ENCODE results near the gene ZNF267. TPM values are rescaled to one million over a fixed set of nuclear protein-coding genes. Genes with fewer than 3 reads are reported as not detected.
"Not testable (repeated sequence)": the region's sequence is repeated elsewhere in the genome, so short reads cannot be mapped to it uniquely, and the experiment has no call there.

Gene ZNF267
- total and polyA plus RNA-seq, 2 experiments from 2014 or later = 8.7 to 16.7 TPM

- Histone ChIP-seq H3K36me3 (no peaks in the 10 kb centered on the region), H3K9me3 (ENCODE audit: low read depth) (no peaks in the 10 kb centered on the region), H3K4me1 (ENCODE audit: low read depth) (peaks cover 18% of the 10 kb centered on the region), H3K27me3 (no peaks in the 10 kb centered on the region), H3K4me3 (no peak overlapping the region), H3K27ac (peak overlapping the region; percentile 84)
- peak in 1 of 2 donors; percentile 87 for DNase-seq (ENCODE audit: low read depth in 1 of 2, low spot score in 1 of 2)
- TF ChIP-seq CTCF (IDR thresholded peaks at IDR 0.05; ENCODE audit: low read depth, low read length) = no peak
Observed at GRCh38 chr16:31880322-31880979, 6.8 kb downstream of the ZNF267 start.

DNA sequence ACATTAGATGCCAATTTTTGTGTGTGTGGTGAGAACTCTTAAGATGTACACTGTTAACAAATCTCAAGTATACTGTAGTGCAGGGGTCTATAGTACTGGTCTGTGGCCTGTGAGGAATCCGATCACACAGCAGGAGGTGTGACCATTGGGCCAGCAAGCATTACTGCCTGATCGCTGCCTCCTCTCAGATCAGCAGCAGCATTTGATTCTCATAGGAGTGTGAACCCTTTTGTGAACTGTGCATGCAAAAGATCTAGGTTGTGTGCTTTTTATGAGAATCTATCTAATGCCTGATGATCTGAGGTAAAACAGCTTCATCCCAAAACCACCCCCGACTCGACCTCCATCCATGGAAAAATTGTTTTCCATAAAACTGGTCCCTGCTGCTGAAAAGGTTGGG is 12.6 kb downstream of the ZNF267 start:
- no peaks in the 10 kb centered on the region for H3K9me3 ChIP-seq (ENCODE audit: low read depth)
- H3K27ac ChIP-seq = no peak overlapping the region
- no peak for DNase-seq (ENCODE audit: low read depth in 1 of 2, low spot score in 1 of 2)
- no peak for TF ChIP-seq CTCF (IDR thresholded peaks at IDR 0.05; ENCODE audit: low read depth, low read length)
- no peaks in the 10 kb centered on the region for H3K27me3 ChIP-seq
- peaks cover 16% of the 10 kb centered on the region for H3K36me3 ChIP-seq
- H3K4me3 ChIP-seq = no peak overlapping the region
- peaks cover 4% of the 10 kb centered on the region for H3K4me1 ChIP-seq (ENCODE audit: low read depth)

- Histone ChIP-seq H3K27ac (no peak overlapping the region), H3K9me3 (ENCODE audit: low read depth) (no peaks in the 10 kb centered on the region), H3K36me3 (peaks cover 29% of the 10 kb centered on the region), H3K4me3 (no peak overlapping the region), H3K27me3 (no peaks in the 10 kb centered on the region), H3K4me1 (ENCODE audit: low read depth) (no peaks in the 10 kb centered on the region)
- no peak for TF ChIP-seq CTCF (IDR thresholded peaks at IDR 0.05; ENCODE audit: low read depth, low read length)
- DNase-seq (ENCODE audit: low read depth in 1 of 2, low spot score in 1 of 2) = no peak
Observed at GRCh38 chr16:31888735-31889134, 15.1 kb downstream of the ZNF267 start.

DNA sequence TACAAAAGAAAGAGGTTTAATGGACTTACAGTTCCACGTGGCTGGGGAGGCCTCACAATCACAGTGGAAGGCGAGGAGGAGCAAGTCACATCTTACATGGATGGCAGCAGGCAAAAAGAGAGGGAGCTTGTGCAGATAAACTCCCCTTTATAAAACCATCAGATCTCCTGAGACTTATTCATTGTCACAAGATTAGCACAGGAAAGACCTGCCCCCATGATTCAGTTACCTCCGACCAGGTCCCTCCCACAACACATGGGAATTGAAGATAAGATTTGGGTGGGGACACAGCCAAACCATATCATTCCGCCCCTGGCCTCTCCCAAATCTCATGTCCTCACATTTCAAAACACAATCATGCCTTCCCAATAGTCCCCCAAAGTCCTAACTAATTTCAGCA is 18.5 kb downstream of the ZNF267 start:
- H3K36me3 ChIP-seq = peaks cover 39% of the 10 kb centered on the region
- not testable (repeated sequence) for DNase-seq (ENCODE audit: low read depth in 1 of 2, low spot score in 1 of 2); H3K27me3 ChIP-seq; H3K4me1 ChIP-seq (ENCODE audit: low read depth); H3K27ac ChIP-seq; H3K4me3 ChIP-seq; H3K9me3 ChIP-seq (ENCODE audit: low read depth)

GRCh38 chr16:31893824-31894223 is 20.2 kb downstream of the ZNF267 start:
- Histone ChIP-seq H3K4me1 (ENCODE audit: low read depth) (no peaks in the 10 kb centered on the region), H3K36me3 (peaks cover 31% of the 10 kb centered on the region), H3K27ac (no peak overlapping the region), H3K9me3 (ENCODE audit: low read depth) (no peaks in the 10 kb centered on the region), H3K4me3 (no peak overlapping the region), H3K27me3 (no peaks in the 10 kb centered on the region)
- TF ChIP-seq CTCF (IDR thresholded peaks at IDR 0.05; ENCODE audit: low read depth, low read length) = no peak
- no peak for DNase-seq (ENCODE audit: low read depth in 1 of 2, low spot score in 1 of 2)

DNA sequence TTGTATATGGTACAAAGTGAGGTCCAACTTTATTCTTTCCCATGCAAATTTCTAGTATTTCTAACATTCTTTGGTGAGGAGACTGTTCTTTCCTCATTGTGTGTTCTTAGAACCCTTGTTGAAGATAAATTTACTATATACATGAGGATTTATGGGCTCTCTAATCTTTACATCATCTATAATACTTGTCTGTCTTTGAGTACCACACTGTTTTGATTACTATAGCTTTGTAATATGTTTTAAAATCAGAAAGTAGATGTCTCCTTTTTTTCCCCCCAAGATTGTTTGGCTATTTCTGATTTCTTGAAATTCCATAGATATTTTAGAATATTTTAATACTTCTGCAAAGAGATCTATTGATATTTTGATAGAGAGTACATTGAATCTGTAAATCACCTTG is 23.7 kb downstream of the ZNF267 start:
- Histone ChIP-seq H3K9me3 (ENCODE audit: low read depth) (no peaks in the 10 kb centered on the region), H3K4me3 (no peak overlapping the region), H3K27ac (no peak overlapping the region), H3K27me3 (no peaks in the 10 kb centered on the region), H3K36me3 (peaks cover 27% of the 10 kb centered on the region), H3K4me1 (ENCODE audit: low read depth) (no peaks in the 10 kb centered on the region)
- no peak for DNase-seq (ENCODE audit: low read depth in 1 of 2, low spot score in 1 of 2)
- no peak for TF ChIP-seq CTCF (IDR thresholded peaks at IDR 0.05; ENCODE audit: low read depth, low read length)
